ENCODE results near the gene SLC9B2. TPM values are rescaled to one million over a fixed set of nuclear protein-coding genes. Genes with fewer than 3 reads are reported as not detected.

SLC9B2 gene
- total RNA-seq, 1 donor from 2014 or later, result 15.6 TPM

DNA sequence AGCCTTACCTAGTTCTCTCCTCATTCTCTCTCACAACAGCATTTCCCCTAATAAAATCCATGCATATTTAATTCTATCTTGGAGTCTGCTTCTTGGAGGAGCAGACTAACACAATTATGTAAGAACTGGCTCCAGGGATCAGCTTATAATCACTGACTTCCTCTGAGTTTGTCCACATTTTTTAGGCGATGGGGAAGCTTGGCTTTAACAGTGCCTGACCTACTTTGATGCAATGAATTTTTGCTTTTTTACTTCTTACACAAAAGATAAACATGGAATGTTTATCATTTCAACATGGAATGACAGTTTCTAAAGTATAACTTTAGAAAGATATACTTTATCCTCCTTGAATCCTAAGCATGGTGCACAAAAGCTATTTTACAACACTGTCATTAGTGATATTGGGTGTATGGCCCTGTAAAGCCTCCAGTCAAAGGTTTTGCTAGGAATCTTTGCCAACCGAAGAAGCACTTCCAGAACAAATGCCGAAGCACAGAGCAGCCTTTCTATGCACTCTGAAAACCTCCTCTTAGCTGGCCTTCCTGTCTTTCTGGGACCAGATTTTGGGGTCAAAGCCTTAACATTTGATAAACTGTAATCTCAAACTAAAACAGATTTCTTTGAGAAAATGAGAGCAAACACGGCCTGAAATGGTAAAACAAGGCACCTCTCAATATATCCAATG, 22.3 kb upstream of the SLC9B2 start:
- Histone ChIP-seq H3K9me3 (no peaks in the 10 kb centered on the region), H3K27ac (peak overlapping the region; percentile 63 to 69), H3K4me3 (peak overlapping the region; percentile 52 to 54), H3K36me3 (peaks cover 0 to 3% of the 10 kb centered on the region in 2 donors), H3K27me3 (no peaks in the 10 kb centered on the region), H3K4me1 (peaks cover 4 to 17% of the 10 kb centered on the region in 2 donors)
- DNase-seq (ENCODE audit: low spot score in 2 of 2), result no peak
- TF ChIP-seq, protein P1, sequence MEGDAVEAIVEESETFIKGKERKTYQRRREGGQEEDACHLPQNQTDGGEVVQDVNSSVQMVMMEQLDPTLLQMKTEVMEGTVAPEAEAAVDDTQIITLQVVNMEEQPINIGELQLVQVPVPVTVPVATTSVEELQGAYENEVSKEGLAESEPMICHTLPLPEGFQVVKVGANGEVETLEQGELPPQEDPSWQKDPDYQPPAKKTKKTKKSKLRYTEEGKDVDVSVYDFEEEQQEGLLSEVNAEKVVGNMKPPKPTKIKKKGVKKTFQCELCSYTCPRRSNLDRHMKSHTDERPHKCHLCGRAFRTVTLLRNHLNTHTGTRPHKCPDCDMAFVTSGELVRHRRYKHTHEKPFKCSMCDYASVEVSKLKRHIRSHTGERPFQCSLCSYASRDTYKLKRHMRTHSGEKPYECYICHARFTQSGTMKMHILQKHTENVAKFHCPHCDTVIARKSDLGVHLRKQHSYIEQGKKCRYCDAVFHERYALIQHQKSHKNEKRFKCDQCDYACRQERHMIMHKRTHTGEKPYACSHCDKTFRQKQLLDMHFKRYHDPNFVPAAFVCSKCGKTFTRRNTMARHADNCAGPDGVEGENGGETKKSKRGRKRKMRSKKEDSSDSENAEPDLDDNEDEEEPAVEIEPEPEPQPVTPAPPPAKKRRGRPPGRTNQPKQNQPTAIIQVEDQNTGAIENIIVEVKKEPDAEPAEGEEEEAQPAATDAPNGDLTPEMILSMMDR (IDR thresholded peaks at IDR 0.05), result no peak
- intact Hi-C loops (cut with DNase I), result loop anchor here (2.0 to 10.0 kb wide), 4 partner anchors 22 to 597 kb away; partner anchors contain the start of genes NFKB1, SLC9B1 and SLC9B2

DNA sequence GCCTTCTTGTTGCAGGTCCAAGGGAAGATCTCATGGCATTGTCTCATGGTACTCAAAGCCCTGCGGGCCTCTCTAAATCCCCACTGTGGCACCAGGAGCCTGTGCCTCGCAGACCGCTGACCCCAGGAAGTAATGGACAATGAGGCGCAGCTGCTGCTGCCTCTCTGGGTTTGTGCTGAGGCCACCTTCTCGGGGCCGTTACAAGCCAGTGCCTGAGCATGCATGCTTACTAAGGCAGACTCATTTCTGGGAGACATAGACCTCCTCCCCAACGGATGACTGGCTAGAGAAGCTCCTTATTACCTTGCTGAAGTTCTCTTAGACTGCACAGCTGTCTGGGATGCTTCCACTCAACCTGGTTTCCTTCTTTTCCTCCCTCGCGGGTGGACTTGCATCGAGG, 21.8 kb upstream of the SLC9B2 start:
- Histone ChIP-seq H3K27ac (peak overlapping the region in 1 of 2 donors; percentile 63), H3K9me3 (no peaks in the 10 kb centered on the region), H3K4me1 (peaks cover 4 to 17% of the 10 kb centered on the region in 2 donors), H3K36me3 (peaks cover 0 to 5% of the 10 kb centered on the region in 2 donors), H3K27me3 (no peaks in the 10 kb centered on the region), H3K4me3 (peak overlapping the region; percentile 52 to 54)
- intact Hi-C loops (cut with DNase I), result loop anchor here (2.0 to 10.0 kb wide), 4 partner anchors 22 to 596 kb away; partner anchors contain the start of genes NFKB1, SLC9B1 and SLC9B2
- no peak for DNase-seq (ENCODE audit: low spot score in 2 of 2)
- TF ChIP-seq, protein P1 (IDR thresholded peaks at IDR 0.05), result no peak

DNA sequence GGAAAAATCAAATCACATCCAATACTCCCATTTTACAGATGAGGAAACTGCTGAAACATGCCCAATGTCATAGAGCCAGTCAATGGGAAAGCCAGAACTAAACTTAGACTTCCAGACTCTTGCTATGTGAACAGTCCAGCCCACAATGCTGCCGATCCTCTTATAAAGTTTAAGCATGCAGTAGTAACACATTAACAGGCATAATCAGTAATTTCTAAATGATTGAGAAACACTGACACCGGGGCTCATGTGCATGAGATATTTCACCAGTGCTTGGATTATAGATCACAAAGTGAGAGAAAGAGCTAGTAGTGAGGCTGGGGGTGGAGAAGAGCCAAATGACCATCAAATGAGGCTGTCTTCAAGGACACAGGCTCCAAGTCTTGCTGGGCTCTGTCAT, 20.6 kb upstream of the SLC9B2 start:
- no peaks in the 10 kb centered on the region for H3K27me3 ChIP-seq

DNA sequence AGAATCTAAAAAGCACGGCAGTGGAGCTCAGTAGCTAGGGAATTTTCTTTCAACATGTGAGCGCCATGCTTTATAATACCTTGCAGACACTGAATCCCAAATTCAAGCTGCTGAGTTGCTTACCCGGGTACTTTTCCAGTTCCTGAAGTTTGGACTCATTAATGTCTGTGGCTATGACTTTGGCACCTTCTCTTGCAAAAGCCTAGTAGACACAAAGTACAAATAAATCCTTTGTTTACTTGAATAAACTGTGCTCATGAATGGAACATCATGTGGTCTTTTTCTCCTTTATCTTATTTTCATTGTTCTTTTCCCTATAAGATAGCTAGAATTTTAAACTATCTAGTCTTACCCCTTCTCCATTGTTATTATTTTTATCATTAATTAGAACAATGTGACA, 18.5 kb upstream of the SLC9B2 start:
- TF ChIP-seq, protein P1 (IDR thresholded peaks at IDR 0.05), result no peak
- no peaks in the 10 kb centered on the region for H3K27me3 ChIP-seq
- intact Hi-C loops (cut with DNase I), result loop anchor here (5.0 to 10.0 kb wide), 2 partner anchors 220 to 593 kb away; partner anchors contain the start of gene NFKB1
- H3K4me3 ChIP-seq, result no peak overlapping the region
- peaks cover 4 to 19% of the 10 kb centered on the region in 2 donors for H3K4me1 ChIP-seq
- no peak overlapping the region for H3K27ac ChIP-seq
- peaks cover 14 to 19% of the 10 kb centered on the region in 2 donors for H3K36me3 ChIP-seq
- no peak for DNase-seq (ENCODE audit: low spot score in 2 of 2)
- no peaks in the 10 kb centered on the region for H3K9me3 ChIP-seq

More for the DNA sequence above, 20.6 kb upstream of the SLC9B2 start:
- Histone ChIP-seq H3K4me3 (no peak overlapping the region), H3K4me1 (peaks cover 4 to 17% of the 10 kb centered on the region in 2 donors), H3K27ac (no peak overlapping the region), H3K9me3 (no peaks in the 10 kb centered on the region), H3K36me3 (peaks cover 1 to 5% of the 10 kb centered on the region in 2 donors)
- intact Hi-C loops (cut with DNase I), result loop anchor here (5.0 to 10.0 kb wide), 2 partner anchors 222 to 595 kb away; partner anchors contain the start of gene NFKB1
- DNase-seq (ENCODE audit: low spot score in 2 of 2), result no peak
- TF ChIP-seq, protein P1 (IDR thresholded peaks at IDR 0.05), result no peak

DNA sequence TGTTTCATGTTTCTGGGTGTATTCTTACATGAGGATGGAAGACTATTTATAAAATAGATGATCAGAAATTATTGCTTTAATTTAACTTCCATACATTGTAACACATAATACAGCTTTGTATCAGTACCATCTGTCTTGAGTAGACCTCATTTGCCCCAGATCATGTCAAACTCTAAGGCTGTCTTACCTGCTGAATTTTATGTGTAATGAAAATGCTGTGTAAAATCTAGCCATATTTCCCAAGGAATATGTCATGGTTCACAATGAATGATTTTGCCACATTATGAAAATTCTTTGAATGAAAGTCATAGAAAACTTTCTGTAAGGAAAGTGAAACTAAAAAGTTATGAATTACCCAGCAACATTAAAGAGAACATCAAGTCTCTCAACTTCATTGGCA, 15.7 kb upstream of the SLC9B2 start:
- TF ChIP-seq, protein P1 (IDR thresholded peaks at IDR 0.05), result no peak
- Histone ChIP-seq H3K4me1 (peaks cover 0 to 2% of the 10 kb centered on the region in 2 donors), H3K36me3 (peaks cover 36 to 42% of the 10 kb centered on the region in 2 donors), H3K4me3 (no peak overlapping the region), H3K27me3 (no peaks in the 10 kb centered on the region), H3K9me3 (no peaks in the 10 kb centered on the region), H3K27ac (no peak overlapping the region)
- no peak for DNase-seq (ENCODE audit: low spot score in 2 of 2)
- intact Hi-C loops (cut with DNase I), result loop anchor here (10.0 kb wide), 1 partner anchor 217 kb away; no protein-coding TSS in a partner anchor
